ENCODE measurements around the gene CASTOR1.

GRCh38 chr22:30308093-30308492, 18.8 kb upstream of the CASTOR1 start:
- TF ChIP-seq CTCF (IDR thresholded peaks at IDR 0.05) (no peak), POLR2A (IDR thresholded peaks at IDR 0.05) (no peak)
